Measurements from ENCODE around the gene SEMA4B. TPM values are rescaled to one million over a fixed set of nuclear protein-coding genes. Genes with fewer than 3 reads are reported as not detected.
A peak's percentile ranks its signal among the peaks of the same experiment; 100 is the strongest.
"Not testable (repeated sequence)": the region's sequence is repeated elsewhere in the genome, so short reads cannot be mapped to it uniquely, and the experiment has no call there.

The SEMA4B gene, protein sequence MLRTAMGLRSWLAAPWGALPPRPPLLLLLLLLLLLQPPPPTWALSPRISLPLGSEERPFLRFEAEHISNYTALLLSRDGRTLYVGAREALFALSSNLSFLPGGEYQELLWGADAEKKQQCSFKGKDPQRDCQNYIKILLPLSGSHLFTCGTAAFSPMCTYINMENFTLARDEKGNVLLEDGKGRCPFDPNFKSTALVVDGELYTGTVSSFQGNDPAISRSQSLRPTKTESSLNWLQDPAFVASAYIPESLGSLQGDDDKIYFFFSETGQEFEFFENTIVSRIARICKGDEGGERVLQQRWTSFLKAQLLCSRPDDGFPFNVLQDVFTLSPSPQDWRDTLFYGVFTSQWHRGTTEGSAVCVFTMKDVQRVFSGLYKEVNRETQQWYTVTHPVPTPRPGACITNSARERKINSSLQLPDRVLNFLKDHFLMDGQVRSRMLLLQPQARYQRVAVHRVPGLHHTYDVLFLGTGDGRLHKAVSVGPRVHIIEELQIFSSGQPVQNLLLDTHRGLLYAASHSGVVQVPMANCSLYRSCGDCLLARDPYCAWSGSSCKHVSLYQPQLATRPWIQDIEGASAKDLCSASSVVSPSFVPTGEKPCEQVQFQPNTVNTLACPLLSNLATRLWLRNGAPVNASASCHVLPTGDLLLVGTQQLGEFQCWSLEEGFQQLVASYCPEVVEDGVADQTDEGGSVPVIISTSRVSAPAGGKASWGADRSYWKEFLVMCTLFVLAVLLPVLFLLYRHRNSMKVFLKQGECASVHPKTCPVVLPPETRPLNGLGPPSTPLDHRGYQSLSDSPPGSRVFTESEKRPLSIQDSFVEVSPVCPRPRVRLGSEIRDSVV
- total RNA-seq: 10 to 100 TPM; 23.4 to 26.7 TPM

DNA sequence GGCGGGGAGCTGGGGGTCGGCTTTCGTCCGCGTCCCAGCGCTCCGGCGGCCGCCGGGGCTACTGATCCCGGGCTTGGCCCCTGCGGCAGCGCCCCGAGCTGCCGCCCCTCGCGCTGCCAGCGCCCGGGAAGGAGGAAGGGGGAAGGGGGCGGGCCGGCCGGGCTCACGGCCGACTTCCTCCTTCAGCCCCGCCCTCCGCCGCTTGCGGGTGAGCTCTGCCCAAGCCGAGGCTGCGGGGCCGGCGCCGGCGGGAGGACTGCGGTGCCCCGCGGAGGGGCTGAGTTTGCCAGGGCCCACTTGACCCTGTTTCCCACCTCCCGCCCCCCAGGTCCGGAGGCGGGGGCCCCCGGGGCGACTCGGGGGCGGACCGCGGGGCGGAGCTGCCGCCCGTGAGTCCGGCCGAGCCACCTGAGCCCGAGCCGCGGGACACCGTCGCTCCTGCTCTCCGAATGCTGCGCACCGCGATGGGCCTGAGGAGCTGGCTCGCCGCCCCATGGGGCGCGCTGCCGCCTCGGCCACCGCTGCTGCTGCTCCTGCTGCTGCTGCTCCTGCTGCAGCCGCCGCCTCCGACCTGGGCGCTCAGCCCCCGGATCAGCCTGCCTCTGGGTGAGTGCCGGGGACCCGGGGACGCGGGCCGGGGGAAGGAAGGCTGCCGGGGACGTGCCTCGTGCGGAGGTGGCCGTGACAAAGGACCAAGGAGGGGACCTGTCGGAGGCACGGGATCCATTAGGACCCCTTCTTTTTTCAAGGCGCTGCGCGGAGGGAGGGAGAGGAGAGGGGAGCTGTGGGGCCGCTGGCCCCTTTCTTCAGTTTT, at the start of gene SEMA4B:
Gene SEMA4B (plus strand): TSS at position 201 of the 814 bp plus-strand sequence. CDS start 249 bp downstream, at position 450.
- H3K4me1 Mint-ChIP-seq: peaks cover 26% of the 10 kb centered on the region
- POLR2A ChIA-PET: interaction anchor here (0.6 to 1.2 kb wide), 2 partner anchors 9 to 269 kb away, joined by 3 to 4 read pairs; no protein-coding TSS in a partner anchor
- CTCF ChIA-PET: interaction anchor here (0.6 to 4.2 kb wide), 9 partner anchors 10 to 118 kb away, joined by 3 to 17 read pairs (median 3); no protein-coding TSS in a partner anchor
- no peaks in the 10 kb centered on the region for H3K9me3 Mint-ChIP-seq
- no peaks in the 10 kb centered on the region for H3K36me3 Mint-ChIP-seq (ENCODE audit: low read depth)
- H3K4me3 Mint-ChIP-seq: peak within 1 kb of the TSS; percentile 73
- peak; percentile 79 for DNase-seq
- peak within 1 kb of the TSS; percentile 66 for H3K27ac Mint-ChIP-seq
- peaks cover 5% of the 10 kb centered on the region for H3K27me3 Mint-ChIP-seq

DNA sequence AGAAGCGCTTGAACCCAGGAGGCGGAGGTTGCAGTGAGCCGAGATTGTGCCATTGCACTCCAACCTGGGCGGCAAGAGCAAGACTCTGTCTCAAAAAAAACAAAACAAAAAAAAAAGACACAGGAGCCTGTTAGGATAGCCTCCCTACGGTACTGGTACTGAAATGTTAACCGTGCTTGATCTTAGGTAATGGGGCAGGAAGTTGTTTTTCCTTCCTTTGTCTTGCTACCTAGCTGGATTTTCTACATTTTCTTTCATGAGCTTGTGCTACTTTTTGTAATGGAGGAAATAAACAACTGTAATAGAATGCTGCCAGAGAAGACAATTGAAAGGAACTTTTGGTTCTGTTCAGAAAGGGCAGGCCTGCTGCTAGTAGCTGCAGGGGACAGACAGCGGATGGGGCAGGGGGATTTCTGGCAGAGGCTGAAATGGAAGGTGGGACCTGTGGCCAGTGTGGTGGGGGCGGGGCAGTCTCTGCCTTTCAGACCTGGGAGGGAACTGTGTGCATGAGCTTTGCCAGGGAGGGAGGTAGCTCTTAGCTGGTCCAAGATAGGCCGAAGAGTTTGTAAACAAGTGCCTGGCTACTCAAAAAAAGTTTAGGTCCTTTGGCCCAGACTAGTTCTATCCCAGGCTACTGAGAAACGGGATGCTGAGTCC, 49.0 kb upstream of the SEMA4B start:
- CTCF ChIA-PET: interaction anchor here (0.7 to 3.1 kb wide), 7 partner anchors 10 to 141 kb away, joined by 3 to 16 read pairs (median 4); no protein-coding TSS in a partner anchor
- Mint-ChIP-seq H3K9me3 (no peaks in the 10 kb centered on the region), H3K36me3 (ENCODE audit: low read depth) (no peaks in the 10 kb centered on the region), H3K4me1 (peaks cover 21% of the 10 kb centered on the region), H3K4me3 (no peak overlapping the region), H3K27ac (no peak overlapping the region), H3K27me3 (no peaks in the 10 kb centered on the region)
- POLR2A ChIA-PET: no interaction called here
- DNase-seq: no peak

DNA sequence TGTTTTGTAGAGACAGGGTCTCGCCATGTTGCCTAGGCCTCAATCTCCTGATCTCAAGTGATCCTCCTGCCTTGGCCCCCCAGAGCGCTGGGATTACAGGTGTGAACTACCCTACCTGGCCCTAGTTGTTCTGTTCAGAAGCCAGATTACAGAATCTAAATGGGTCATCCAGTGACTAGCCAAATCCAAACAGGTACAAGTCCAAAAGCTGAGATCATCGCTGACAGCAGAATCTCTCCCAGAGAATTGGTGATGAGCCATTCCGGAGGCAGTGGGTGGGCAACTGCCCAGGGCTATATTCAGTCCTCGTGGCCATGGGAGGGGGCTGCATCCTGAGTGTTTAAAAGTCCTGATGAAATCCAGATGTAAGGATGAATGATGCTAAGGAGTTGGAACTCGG, 47.5 kb upstream of the SEMA4B start:
- Mint-ChIP-seq H3K9me3 (no peaks in the 10 kb centered on the region), H3K4me3 (no peak overlapping the region), H3K27ac (no peak overlapping the region), H3K4me1 (peaks cover 34% of the 10 kb centered on the region), H3K27me3 (no peaks in the 10 kb centered on the region), H3K36me3 (ENCODE audit: low read depth) (no peaks in the 10 kb centered on the region)
- ChIA-PET POLR2A (no interaction called here), CTCF (interaction anchor here (0.9 to 3.1 kb wide), 5 partner anchors 10 to 67 kb away, joined by 3 to 13 read pairs (median 4); no protein-coding TSS in a partner anchor)
- DNase-seq: no peak

DNA sequence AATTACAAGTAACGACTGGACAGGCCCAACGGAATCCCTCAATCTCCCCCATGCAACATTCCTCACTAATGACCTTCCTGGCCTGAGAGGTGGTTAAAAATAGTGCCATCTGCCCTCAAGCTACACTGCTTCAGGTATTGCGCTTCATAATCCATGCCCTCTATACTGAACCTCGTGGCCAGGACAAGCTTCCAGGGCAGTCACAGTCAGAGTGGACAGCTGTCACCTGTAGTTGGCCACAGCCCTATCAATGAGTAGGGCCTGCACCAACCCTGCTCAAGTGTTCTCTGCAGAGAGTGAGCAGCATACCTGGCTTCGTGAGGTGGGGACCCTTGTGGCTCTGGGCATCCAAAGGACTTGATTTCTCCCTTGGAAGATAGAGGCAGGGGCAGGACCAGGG, 46.9 kb upstream of the SEMA4B start:
- H3K4me1 Mint-ChIP-seq: peaks cover 34% of the 10 kb centered on the region
- H3K4me3 Mint-ChIP-seq: no peak overlapping the region
- no peaks in the 10 kb centered on the region for H3K36me3 Mint-ChIP-seq (ENCODE audit: low read depth)
- ChIA-PET CTCF (interaction anchor here (0.9 to 1.8 kb wide), 4 partner anchors 10 to 60 kb away, joined by 3 to 6 read pairs (median 4); no protein-coding TSS in a partner anchor), POLR2A (no interaction called here)
- H3K9me3 Mint-ChIP-seq: no peaks in the 10 kb centered on the region
- no peak for DNase-seq
- no peak overlapping the region for H3K27ac Mint-ChIP-seq
- H3K27me3 Mint-ChIP-seq: no peaks in the 10 kb centered on the region

DNA sequence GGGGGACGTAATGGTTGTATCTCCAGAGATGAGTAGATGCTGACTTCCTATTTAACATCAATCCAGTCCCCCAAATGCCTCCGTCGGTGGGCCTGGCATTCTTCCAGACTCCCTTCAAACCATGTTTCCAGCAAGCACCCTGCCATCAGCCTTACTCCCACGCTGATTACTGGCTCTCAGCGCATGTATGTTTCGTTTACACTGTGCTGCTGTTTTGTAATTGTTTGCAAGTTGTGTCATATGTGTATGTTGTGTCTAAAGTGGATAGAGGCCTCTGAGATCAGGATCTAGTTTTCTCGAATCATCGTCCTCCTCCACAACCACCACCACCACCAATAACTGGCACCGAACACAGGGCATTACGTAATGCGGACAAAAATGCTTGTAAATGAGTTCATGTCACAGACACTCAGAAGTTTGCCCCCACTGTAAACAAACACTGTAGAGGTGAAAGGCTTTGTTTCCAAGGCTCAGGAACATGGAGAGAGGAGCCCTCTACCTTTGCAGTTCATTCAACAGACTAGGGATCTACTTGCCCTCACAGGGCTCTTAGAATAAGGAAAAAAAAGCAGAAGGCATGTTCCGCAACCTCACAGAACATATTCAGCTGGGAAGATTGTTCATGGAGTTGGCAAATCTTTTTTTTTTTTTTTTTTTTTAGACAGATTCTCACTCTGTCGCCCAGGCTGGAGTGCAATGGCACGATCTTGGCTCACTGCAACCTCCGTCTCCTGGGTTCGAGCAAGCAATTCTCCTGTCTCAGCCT, 46.1 kb upstream of the SEMA4B start:
- CTCF ChIA-PET: interaction anchor here (0.8 to 1.0 kb wide), 2 partner anchors 30 to 50 kb away, joined by 3 read pairs; no protein-coding TSS in a partner anchor
- Mint-ChIP-seq H3K27ac (no peak overlapping the region), H3K4me3 (no peak overlapping the region), H3K9me3 (no peaks in the 10 kb centered on the region), H3K36me3 (ENCODE audit: low read depth) (no peaks in the 10 kb centered on the region), H3K27me3 (no peaks in the 10 kb centered on the region), H3K4me1 (peaks cover 30% of the 10 kb centered on the region)
- POLR2A ChIA-PET: no interaction called here
- DNase-seq: no peak

DNA sequence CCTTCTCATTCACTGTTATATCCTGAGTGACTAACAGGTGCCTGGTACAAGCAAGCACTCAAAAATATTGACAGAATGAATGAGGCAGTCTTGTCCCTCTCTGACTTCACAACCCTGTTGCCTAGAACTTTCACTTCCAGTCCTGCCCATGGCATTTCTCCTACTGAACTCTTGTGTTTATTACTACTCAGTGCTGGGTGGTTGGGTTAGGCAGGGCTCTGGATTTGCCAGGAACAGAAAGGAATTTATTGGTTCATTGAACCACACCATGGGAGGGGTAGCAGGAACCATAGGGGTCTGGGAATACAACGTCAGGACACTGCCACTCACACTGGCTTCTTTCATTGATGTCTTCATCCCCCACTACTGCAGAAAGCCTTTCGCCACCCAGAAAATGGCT, 41.9 kb upstream of the SEMA4B start:
- POLR2A ChIA-PET: no interaction called here
- Mint-ChIP-seq H3K4me1 (peaks cover 23% of the 10 kb centered on the region), H3K9me3 (no peaks in the 10 kb centered on the region), H3K4me3 (no peak overlapping the region), H3K27me3 (peaks cover 4% of the 10 kb centered on the region), H3K36me3 (ENCODE audit: low read depth) (no peaks in the 10 kb centered on the region), H3K27ac (no peak overlapping the region)
- DNase-seq: no peak
- CTCF ChIA-PET: interaction anchor here (0.6 kb wide), 1 partner anchor 540 kb away, joined by 4 read pairs; no protein-coding TSS in a partner anchor

DNA sequence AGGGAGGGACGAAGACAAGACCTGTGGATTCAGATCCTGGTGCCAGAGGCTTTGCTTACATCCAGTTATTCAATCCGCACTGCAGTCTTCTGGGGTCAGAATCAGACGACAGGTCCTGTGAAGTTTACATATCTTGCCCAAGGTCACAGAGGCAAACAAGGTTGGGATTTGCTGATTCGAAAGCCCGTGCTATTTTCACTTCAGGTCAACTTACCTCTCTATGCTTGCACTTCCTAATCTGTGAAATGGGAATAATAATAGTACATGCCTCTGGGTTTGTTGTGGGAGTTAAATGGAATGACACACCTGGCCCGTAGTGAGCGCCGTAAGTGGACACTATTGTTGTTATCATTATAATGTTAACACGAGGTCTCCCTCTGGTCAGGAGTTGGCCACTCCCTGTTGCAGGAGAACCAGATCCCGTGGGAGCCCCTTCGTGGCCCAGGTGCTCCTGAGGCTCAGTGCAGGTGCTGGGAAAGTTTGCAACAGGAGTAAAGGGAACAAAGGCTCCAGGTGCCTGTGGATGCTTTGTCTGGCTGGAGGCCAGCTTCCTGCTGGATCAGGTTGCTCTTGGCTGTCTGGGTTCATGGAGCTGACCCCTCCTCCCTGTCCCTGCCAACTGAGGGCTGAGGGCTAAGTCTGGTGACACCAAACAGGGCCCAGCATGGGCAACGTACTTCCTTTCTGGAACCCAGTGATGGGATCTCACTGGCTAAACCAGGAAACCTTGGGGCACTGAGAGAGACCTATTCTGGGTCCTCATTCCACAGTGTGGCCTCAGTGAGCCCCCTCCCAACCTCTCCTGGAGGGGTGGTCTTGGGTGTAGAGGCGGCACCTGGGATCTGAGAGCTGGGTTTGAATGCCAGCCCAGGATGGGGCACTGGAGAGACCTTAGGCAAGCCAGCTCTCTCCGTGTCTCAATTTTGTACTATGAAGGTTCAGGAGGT, 40.1 kb upstream of the SEMA4B start:
- POLR2A ChIA-PET: no interaction called here
- DNase-seq: no peak
- Mint-ChIP-seq H3K4me1 (peaks cover 28% of the 10 kb centered on the region), H3K9me3 (no peaks in the 10 kb centered on the region), H3K36me3 (ENCODE audit: low read depth) (no peaks in the 10 kb centered on the region), H3K27me3 (peaks cover 4% of the 10 kb centered on the region), H3K4me3 (no peak overlapping the region), H3K27ac (no peak overlapping the region)
- CTCF ChIA-PET: interaction anchor here (0.6 to 1.1 kb wide), 2 partner anchors 15 to 35 kb away, joined by 3 read pairs; no protein-coding TSS in a partner anchor

DNA sequence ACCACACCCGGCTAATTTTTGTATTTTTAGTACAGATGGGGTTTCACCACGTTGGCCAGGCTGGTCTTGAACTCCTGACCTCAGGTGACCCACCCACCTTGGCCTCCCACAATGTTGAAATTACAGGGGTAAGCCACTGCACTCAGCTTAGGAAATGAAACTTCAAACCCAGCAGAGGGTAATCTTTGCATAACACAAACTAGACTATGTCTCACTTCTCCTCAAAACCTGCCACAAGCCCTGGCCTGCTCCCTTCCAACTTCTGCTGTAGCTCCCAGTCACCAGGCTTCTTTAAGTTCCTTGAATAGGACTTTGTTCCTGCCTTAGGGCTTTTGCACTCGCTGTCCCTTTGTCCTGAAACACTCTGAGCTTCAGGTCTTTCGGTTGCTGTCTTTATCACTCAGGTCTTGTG, 39.2 kb upstream of the SEMA4B start:
- no peaks in the 10 kb centered on the region for H3K36me3 Mint-ChIP-seq (ENCODE audit: low read depth)
- peaks cover 26% of the 10 kb centered on the region for H3K4me1 Mint-ChIP-seq
- H3K27me3 Mint-ChIP-seq: peaks cover 4% of the 10 kb centered on the region
- H3K27ac Mint-ChIP-seq: no peak overlapping the region
- ChIA-PET POLR2A (no interaction called here), CTCF (interaction anchor here (0.6 to 1.2 kb wide), 4 partner anchors 9 to 72 kb away, joined by 3 to 5 read pairs (median 4); partner anchors contain the start of genes CIB1 and GDPGP1)
- H3K4me3 Mint-ChIP-seq: no peak overlapping the region
- H3K9me3 Mint-ChIP-seq: no peaks in the 10 kb centered on the region
- no peak for DNase-seq

DNA sequence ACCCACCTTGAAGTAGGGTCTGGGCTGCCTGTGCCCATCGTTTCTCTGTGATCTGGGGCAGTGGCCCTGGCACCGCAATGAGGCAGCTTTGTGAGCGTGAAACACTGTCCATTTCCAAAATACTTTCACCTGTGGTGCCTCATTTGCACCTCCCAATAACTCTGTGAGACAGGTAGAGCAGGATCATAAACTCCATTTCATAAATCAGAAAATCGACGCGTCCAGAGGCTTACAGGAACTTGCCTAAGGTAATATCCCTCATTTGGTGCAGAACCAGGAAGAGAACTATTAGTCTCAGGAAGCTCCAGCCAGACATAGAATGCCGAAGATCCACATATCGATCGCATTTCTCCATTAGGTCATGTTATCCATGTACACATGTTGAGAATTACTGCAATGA, 38.2 kb upstream of the SEMA4B start:
- Mint-ChIP-seq H3K4me3 (no peak overlapping the region), H3K4me1 (peaks cover 20% of the 10 kb centered on the region), H3K36me3 (ENCODE audit: low read depth) (no peaks in the 10 kb centered on the region), H3K9me3 (no peaks in the 10 kb centered on the region), H3K27me3 (peaks cover 4% of the 10 kb centered on the region), H3K27ac (no peak overlapping the region)
- DNase-seq: no peak
- POLR2A ChIA-PET: no interaction called here
- CTCF ChIA-PET: interaction anchor here (1.0 to 2.0 kb wide), 4 partner anchors 8 to 20 kb away, joined by 3 to 6 read pairs (median 4); no protein-coding TSS in a partner anchor

DNA sequence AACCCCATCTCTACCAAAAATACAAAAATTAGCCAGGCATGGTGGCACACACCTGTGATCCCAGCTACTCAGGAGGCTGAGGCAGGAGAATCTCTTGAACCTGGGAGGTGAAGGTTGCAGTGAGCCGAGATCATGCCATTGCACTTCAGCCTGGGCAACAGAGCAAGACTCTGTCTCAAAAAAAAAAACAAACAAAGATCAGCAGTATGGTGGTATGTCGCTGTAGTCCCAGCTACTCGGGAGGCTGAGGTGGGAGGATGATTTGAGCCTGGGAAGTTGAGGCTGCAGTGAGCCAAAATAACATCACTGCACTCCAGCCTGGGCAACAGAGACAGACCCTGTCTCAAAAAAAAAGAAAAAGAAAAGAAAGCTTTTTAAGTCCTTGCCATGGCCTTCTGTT, 36.9 kb upstream of the SEMA4B start:
- POLR2A ChIA-PET; H3K4me3 Mint-ChIP-seq; H3K27me3 Mint-ChIP-seq; H3K9me3 Mint-ChIP-seq; H3K36me3 Mint-ChIP-seq (ENCODE audit: low read depth); H3K27ac Mint-ChIP-seq; DNase-seq: not testable (repeated sequence)
- CTCF ChIA-PET: interaction anchor here (1.2 to 2.0 kb wide), 2 partner anchors 11 to 16 kb away, joined by 3 to 6 read pairs; no protein-coding TSS in a partner anchor
- H3K4me1 Mint-ChIP-seq: peaks cover 13% of the 10 kb centered on the region

Data from activated CD4-positive, alpha-beta T cell treated with anti-CD3 and anti-CD28 coated beads, Interleukin-2, amount 10 ng/mL, durations not matched to agents 7 days and 5 days (primary cell).